Measurements from ENCODE around the gene KDSR.

GRCh38 chr18:63377275-63377980 is 10.4 kb upstream of the KDSR start:
- TF ChIP-seq CTCF (IDR thresholded peaks at IDR 0.05) (no peak), POLR2A (IDR thresholded peaks at IDR 0.05) (no peak)

Data from body of pancreas (tissue), 4 donors.